Osteocyte (in vitro differentiated cells): ENCODE data around the gene GALNS. TPM values are rescaled to one million over a fixed set of nuclear protein-coding genes. Genes with fewer than 3 reads are reported as not detected.

Experiments used
- DNase-seq: peaks from one replicate; pipeline ENCODE4 v3.0.0; 2021; ENCODE audit warnings: mixed read lengths; ENCODE audit not compliant: unreplicated experiment; ENCODE audit errors: extremely low spot score
- H3K27ac Mint-ChIP-seq: one replicate; pipeline ENCODE4 v1.8.0; 2021; ENCODE audit warnings: mild to moderate bottlenecking, mixed read lengths; ENCODE audit not compliant: unreplicated experiment
- H3K27me3 Mint-ChIP-seq: one replicate; pipeline ENCODE4 v1.8.0; 2021; ENCODE audit warnings: mixed read lengths; ENCODE audit not compliant: unreplicated experiment
- H3K36me3 Mint-ChIP-seq: one replicate; pipeline ENCODE4 v1.8.0; 2021; ENCODE audit warnings: mixed read lengths; ENCODE audit not compliant: unreplicated experiment
- H3K4me1 Mint-ChIP-seq: one replicate; pipeline ENCODE4 v1.8.0; 2021; ENCODE audit warnings: mixed read lengths; ENCODE audit not compliant: unreplicated experiment
- H3K4me3 Mint-ChIP-seq: one replicate; pipeline ENCODE4 v1.8.0; 2021; ENCODE audit warnings: mild to moderate bottlenecking, moderate library complexity, mixed read lengths; ENCODE audit not compliant: unreplicated experiment
- H3K9me3 Mint-ChIP-seq: one replicate; pipeline ENCODE4 v1.8.0; 2021; ENCODE audit warnings: mixed read lengths; ENCODE audit not compliant: unreplicated experiment
- CTCF ChIP-seq: fragments of 200-600 bp; sonication (generic); IDR thresholded peaks from 2 replicates; pipeline ENCODE4 v1.5.0; 2021; ENCODE audit warnings: antibody characterized with exemption, mild to moderate bottlenecking, moderate library complexity
- total RNA-seq: library from RNA; stranded (reverse); gene quantifications from 2 replicates; pipeline ENCODE4 v1.2.1, GENCODE V29; 2021

GALNS gene
- total RNA-seq, 1 donor from 2014 or later: 47.0 TPM

- no peaks in the 10 kb centered on the region for H3K9me3 Mint-ChIP-seq
- H3K27me3 Mint-ChIP-seq: no peaks in the 10 kb centered on the region
- H3K4me1 Mint-ChIP-seq: peaks cover 86% of the 10 kb centered on the region
- H3K4me3 Mint-ChIP-seq: peak overlapping the region; percentile 6
- H3K36me3 Mint-ChIP-seq: peaks cover 2% of the 10 kb centered on the region
- no peak for TF ChIP-seq CTCF
- peak overlapping the region; percentile 67 for H3K27ac Mint-ChIP-seq
- no peak for DNase-seq
Observed at GRCh38 chr16:88769617-88770460, 86.9 kb downstream of the GALNS start.

- TF ChIP-seq CTCF: no peak
- Mint-ChIP-seq H3K4me1 (peaks cover 78% of the 10 kb centered on the region), H3K4me3 (peak overlapping the region; percentile 42), H3K9me3 (no peaks in the 10 kb centered on the region), H3K27ac (peak overlapping the region; percentile 67), H3K27me3 (no peaks in the 10 kb centered on the region), H3K36me3 (peaks cover 2% of the 10 kb centered on the region)
- DNase-seq: peak; percentile 89
Observed at GRCh38 chr16:88768071-88768783, 88.5 kb downstream of the GALNS start.

- no peak for TF ChIP-seq CTCF
- no peaks in the 10 kb centered on the region for H3K9me3 Mint-ChIP-seq
- H3K27me3 Mint-ChIP-seq: no peaks in the 10 kb centered on the region
- H3K36me3 Mint-ChIP-seq: peaks cover 2% of the 10 kb centered on the region
- peak overlapping the region; percentile 42 for H3K4me3 Mint-ChIP-seq
- H3K4me1 Mint-ChIP-seq: peaks cover 72% of the 10 kb centered on the region
- peak overlapping the region; percentile 67 for H3K27ac Mint-ChIP-seq
- no peak for DNase-seq
Observed at GRCh38 chr16:88767546-88768070, 89.1 kb downstream of the GALNS start.

GRCh38 chr16:88766975-88767374, 89.8 kb downstream of the GALNS start:
- no peaks in the 10 kb centered on the region for H3K27me3 Mint-ChIP-seq
- peaks cover 2% of the 10 kb centered on the region for H3K36me3 Mint-ChIP-seq
- H3K9me3 Mint-ChIP-seq: no peaks in the 10 kb centered on the region
- no peak overlapping the region for H3K4me3 Mint-ChIP-seq
- no peak for TF ChIP-seq CTCF
- H3K4me1 Mint-ChIP-seq: peaks cover 66% of the 10 kb centered on the region
- H3K27ac Mint-ChIP-seq: peak overlapping the region; percentile 67
- DNase-seq: no peak

GRCh38 chr16:88764913-88765349, 91.8 kb downstream of the GALNS start:
- H3K4me1 Mint-ChIP-seq: peaks cover 60% of the 10 kb centered on the region
- no peak overlapping the region for H3K4me3 Mint-ChIP-seq
- H3K9me3 Mint-ChIP-seq: no peaks in the 10 kb centered on the region
- no peak for DNase-seq
- H3K27ac Mint-ChIP-seq: peak overlapping the region; percentile 23
- TF ChIP-seq CTCF: no peak
- peaks cover 2% of the 10 kb centered on the region for H3K36me3 Mint-ChIP-seq
- H3K27me3 Mint-ChIP-seq: no peaks in the 10 kb centered on the region
